Measurements from ENCODE around the gene LRRC32.
A peak's percentile ranks its signal among the peaks of the same experiment; 100 is the strongest.

Gene LRRC32

GRCh38 chr11:76661834-76662434 lies 8.6 kb downstream of the LRRC32 start:
- no peak for DNase-seq

GRCh38 chr11:76661306-76661751 lies 9.2 kb downstream of the LRRC32 start:
- no peak for DNase-seq

- no peak for DNase-seq
Observed at GRCh38 chr11:76660533-76661305, 9.8 kb downstream of the LRRC32 start.

GRCh38 chr11:76659672-76660532 lies 10.6 kb downstream of the LRRC32 start:
- DNase-seq, result no peak

GRCh38 chr11:76658651-76659650 lies 11.6 kb downstream of the LRRC32 start:
- DNase-seq, result peak; percentile 9

- DNase-seq, result peak; percentile 6
Observed at GRCh38 chr11:76658231-76658630, 12.3 kb downstream of the LRRC32 start.

- DNase-seq, result peak; percentile 24
Observed at GRCh38 chr11:76657187-76658170, 13.1 kb downstream of the LRRC32 start.

GRCh38 chr11:76656571-76657081 lies 13.9 kb downstream of the LRRC32 start:
- DNase-seq, result peak; percentile 54

- peak; percentile 26 for DNase-seq
Observed at GRCh38 chr11:76656050-76656531, 14.5 kb downstream of the LRRC32 start.

- DNase-seq, result peak; percentile 35
Observed at GRCh38 chr11:76655501-76656049, 15.0 kb downstream of the LRRC32 start.

- DNase-seq, result no peak
Observed at GRCh38 chr11:76654980-76655379, 15.6 kb downstream of the LRRC32 start.

GRCh38 chr11:76654298-76654851 lies 16.2 kb downstream of the LRRC32 start:
- peak; percentile 93 for DNase-seq

GRCh38 chr11:76653674-76654284 lies 16.8 kb downstream of the LRRC32 start:
- DNase-seq, result peak; percentile 89

GRCh38 chr11:76653012-76653673 lies 17.4 kb downstream of the LRRC32 start:
- peak; percentile 30 for DNase-seq

- DNase-seq, result peak; percentile 28
Observed at GRCh38 chr11:76649851-76650372, 20.6 kb downstream of the LRRC32 start.

- peak; percentile 25 for DNase-seq
Observed at GRCh38 chr11:76649011-76649410, 21.5 kb downstream of the LRRC32 start.

GRCh38 chr11:76648061-76648460 lies 22.5 kb downstream of the LRRC32 start:
- peak; percentile 8 for DNase-seq

GRCh38 chr11:76646882-76647534 lies 23.5 kb downstream of the LRRC32 start:
- DNase-seq, result no peak
